Suprapubic skin (tissue), 4 donors: ENCODE results near the gene SHISA3. TPM values are rescaled to one million over a fixed set of nuclear protein-coding genes. Genes with fewer than 3 reads are reported as not detected.

ENCODE experiments used
- DNase-seq, 2 donors: peaks; one replicate each; pipeline ENCODE4 v3.0.0-alpha.2; 2019; ENCODE audit warnings: low spot score in 2 of 2
- H3K27ac ChIP-seq: fragments of 200-600 bp; sonication (generic); one replicate; pipeline ENCODE4 v1.5.1; 2019
- H3K27me3 ChIP-seq: fragments of 200-600 bp; sonication (generic); one replicate; pipeline ENCODE4 v1.5.1; 2019
- H3K36me3 ChIP-seq: fragments of 200-600 bp; sonication (generic); one replicate; pipeline ENCODE4 v1.5.1; 2019
- H3K4me1 ChIP-seq: fragments of 200-600 bp; sonication (generic); one replicate; pipeline ENCODE4 v1.5.1; 2019
- H3K4me3 ChIP-seq: fragments of 200-600 bp; sonication (generic); one replicate; pipeline ENCODE4 v1.5.1; 2019; ENCODE audit warnings: mild to moderate bottlenecking
- H3K9me3 ChIP-seq: fragments of 200-600 bp; sonication (generic); one replicate; pipeline ENCODE4 v1.5.1; 2019
- CTCF ChIP-seq, 2 donors: fragments of 200-600 bp in 1 of 2; fragments of 450-650 bp in 1 of 2; sonication (generic) in 1 of 2; IDR thresholded peaks; one replicate each; pipeline ENCODE4 v1.5.1; 2016 to 2019; ENCODE audit warnings: antibody characterized with exemption in 2 of 2, mild to moderate bottlenecking in 1 of 2, moderate library complexity in 1 of 2
- EP300 ChIP-seq: sonication (generic); formaldehyde crosslinking; IDR thresholded peaks from one replicate; pipeline ENCODE4 v1.6.1; 2017; ENCODE audit warnings: antibody characterized with exemption
- POLR2A ChIP-seq, 2 donors: fragments of 450-650 bp; IDR thresholded peaks; one replicate each; pipeline ENCODE4 v1.6.1; 2017; ENCODE audit warnings: antibody characterized with exemption in 2 of 2, mild to moderate bottlenecking in 2 of 2, moderate library complexity in 2 of 2
- POLR2AphosphoS5 ChIP-seq, 3 donors: sonication (generic); formaldehyde crosslinking; IDR thresholded peaks; one replicate each; pipeline ENCODE4 v1.6.1; 2017; ENCODE audit warnings: antibody characterized with exemption in 3 of 3
- WGBS: methylation state at CpG from one replicate; pipeline ENCODE4 v1.1.5; 2018; 5-methylcytosine and 5-hydroxymethylcytosine counted together
- total RNA-seq, 4 donors: library from RNA; depleted of rRNA; stranded (reverse); fragments of >200 nt; gene quantifications; one replicate each; pipeline ENCODE4 v1.1.0, GENCODE V29; 2016

SHISA3 gene
- total RNA-seq, 4 donors from 2014 or later: 0.72 TPM; not detected in 3

- DNase-seq: no peak
- no peak overlapping the region for H3K4me3 ChIP-seq
- H3K9me3 ChIP-seq: no peaks in the 10 kb centered on the region
Observed at GRCh38 chr4:42359711-42360110, 37.6 kb upstream of the SHISA3 start.

GRCh38 chr4:42360256-42360669 lies 37.0 kb upstream of the SHISA3 start:
- DNase-seq: no peak
- Histone ChIP-seq H3K27me3 (peaks cover 4% of the 10 kb centered on the region), H3K27ac (no peak overlapping the region), H3K4me3 (no peak overlapping the region), H3K36me3 (no peaks in the 10 kb centered on the region), H3K4me1 (no peaks in the 10 kb centered on the region), H3K9me3 (no peaks in the 10 kb centered on the region)
- TF ChIP-seq CTCF (IDR thresholded peaks at IDR 0.05): no peak
- no peak for TF ChIP-seq EP300
- no peak for TF ChIP-seq POLR2A (IDR thresholded peaks at IDR 0.05)
- no peak for TF ChIP-seq POLR2AphosphoS5 (IDR thresholded peaks at IDR 0.05)
- WGBS: 14% methylated on average over 2 of the region's 2 CpGs

More at GRCh38 chr4:42359711-42360110, 37.6 kb upstream of the SHISA3 start:
- H3K4me1 ChIP-seq: no peaks in the 10 kb centered on the region
- TF ChIP-seq EP300 (no peak), CTCF (IDR thresholded peaks at IDR 0.05) (no peak), POLR2A (IDR thresholded peaks at IDR 0.05) (no peak), POLR2AphosphoS5 (IDR thresholded peaks at IDR 0.05) (no peak)
- H3K36me3 ChIP-seq: no peaks in the 10 kb centered on the region
- H3K27ac ChIP-seq: no peak overlapping the region
- H3K27me3 ChIP-seq: peaks cover 4% of the 10 kb centered on the region
- WGBS: 62% methylated on average over 5 of the region's 5 CpGs

GRCh38 chr4:42361456-42361855 lies 35.8 kb upstream of the SHISA3 start:
- Histone ChIP-seq H3K36me3 (no peaks in the 10 kb centered on the region), H3K9me3 (no peaks in the 10 kb centered on the region), H3K4me1 (no peaks in the 10 kb centered on the region), H3K27me3 (peaks cover 4% of the 10 kb centered on the region), H3K27ac (no peak overlapping the region), H3K4me3 (no peak overlapping the region)
- no peak for DNase-seq
- TF ChIP-seq POLR2AphosphoS5 (IDR thresholded peaks at IDR 0.05) (no peak), CTCF (IDR thresholded peaks at IDR 0.05) (no peak), POLR2A (IDR thresholded peaks at IDR 0.05) (no peak), EP300 (no peak)
- whole genome bisulfite sequencing: 79% methylated on average over 8 of the region's 8 CpGs

GRCh38 chr4:42362591-42362990 lies 34.7 kb upstream of the SHISA3 start:
- no peaks in the 10 kb centered on the region for H3K36me3 ChIP-seq
- TF ChIP-seq EP300 (no peak), POLR2A (IDR thresholded peaks at IDR 0.05) (no peak), CTCF (IDR thresholded peaks at IDR 0.05) (no peak), POLR2AphosphoS5 (IDR thresholded peaks at IDR 0.05) (no peak)
- 81% methylated on average over 3 of the region's 3 CpGs for WGBS
- H3K4me3 ChIP-seq: no peak overlapping the region
- no peaks in the 10 kb centered on the region for H3K4me1 ChIP-seq
- no peak overlapping the region for H3K27ac ChIP-seq
- DNase-seq: no peak
- H3K27me3 ChIP-seq: no peaks in the 10 kb centered on the region
- no peaks in the 10 kb centered on the region for H3K9me3 ChIP-seq

GRCh38 chr4:42363614-42364013 lies 33.7 kb upstream of the SHISA3 start:
- DNase-seq: no peak
- WGBS: 74% methylated on average over 3 of the region's 3 CpGs
- TF ChIP-seq CTCF (IDR thresholded peaks at IDR 0.05) (no peak), EP300 (no peak), POLR2AphosphoS5 (IDR thresholded peaks at IDR 0.05) (no peak), POLR2A (IDR thresholded peaks at IDR 0.05) (no peak)
- Histone ChIP-seq H3K27ac (no peak overlapping the region), H3K27me3 (no peaks in the 10 kb centered on the region), H3K9me3 (no peaks in the 10 kb centered on the region), H3K4me3 (no peak overlapping the region), H3K36me3 (no peaks in the 10 kb centered on the region), H3K4me1 (no peaks in the 10 kb centered on the region)
